ENCODE data around the gene SLC5A4. TPM values are rescaled to one million over a fixed set of nuclear protein-coding genes. Genes with fewer than 3 reads are reported as not detected.

Gene SLC5A4
- total and polyA plus RNA-seq, 4 donors, result 0.10 to 2.9 (median 1.6) TPM

DNA sequence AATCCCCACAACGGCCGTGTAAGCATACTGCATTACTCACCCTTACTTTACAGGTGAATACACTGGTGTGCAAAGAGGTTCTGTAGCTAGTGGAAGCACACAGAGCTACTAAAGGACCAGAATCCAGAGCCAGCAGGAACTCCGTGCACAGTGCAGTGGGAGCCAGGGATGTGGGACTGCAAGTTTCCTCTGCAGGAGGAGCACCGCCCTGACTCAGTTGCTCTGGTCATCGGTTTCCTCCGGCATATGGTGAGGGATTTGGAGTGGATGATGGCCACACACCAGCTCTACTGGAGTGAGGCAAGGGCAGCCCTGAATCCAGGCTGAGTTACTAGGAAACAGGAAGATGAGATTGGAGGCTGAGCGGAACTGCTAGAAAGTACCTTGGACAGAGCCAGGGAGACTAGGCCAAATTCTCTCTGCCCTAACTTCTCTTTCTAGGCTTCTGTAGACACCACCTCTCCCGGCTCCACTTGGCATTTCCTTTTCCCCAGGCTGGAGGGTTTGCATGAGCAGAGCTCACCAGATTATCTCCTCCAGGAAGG, 77.9 kb downstream of the SLC5A4 start:
- no peaks in the 10 kb centered on the region for H3K4me1 ChIP-seq (ENCODE audit: control insufficient read depth in 1 of 2, insufficient read depth in 2 of 2, low read length in 2 of 2)
- H3K4me3 ChIP-seq (ENCODE audit: low read length in 2 of 2), result no peak overlapping the region
- DNase-seq, result no peak
- intact Hi-C loops (cut with DNase I), result no loop called here
- ATAC-seq (ENCODE audit: low FRiP score), result no peak
- 83 to 87% methylated on average over 8 of the region's 8 CpGs for WGBS, 2 donors
- no peaks in the 10 kb centered on the region for H3K36me3 ChIP-seq (ENCODE audit: control insufficient read depth in 1 of 2, insufficient read depth in 2 of 2, low read length in 1 of 2)
- no peak overlapping the region for H3K27ac ChIP-seq (ENCODE audit: low read depth in 1 of 2, low read length in 2 of 2)
- peaks cover 2% of the 10 kb centered on the region for H3K9me3 ChIP-seq (ENCODE audit: control insufficient read depth, low read length)
- no peaks in the 10 kb centered on the region for H3K27me3 ChIP-seq (ENCODE audit: control insufficient read depth in 1 of 2, insufficient read depth in 2 of 2, low read length in 1 of 2)

DNA sequence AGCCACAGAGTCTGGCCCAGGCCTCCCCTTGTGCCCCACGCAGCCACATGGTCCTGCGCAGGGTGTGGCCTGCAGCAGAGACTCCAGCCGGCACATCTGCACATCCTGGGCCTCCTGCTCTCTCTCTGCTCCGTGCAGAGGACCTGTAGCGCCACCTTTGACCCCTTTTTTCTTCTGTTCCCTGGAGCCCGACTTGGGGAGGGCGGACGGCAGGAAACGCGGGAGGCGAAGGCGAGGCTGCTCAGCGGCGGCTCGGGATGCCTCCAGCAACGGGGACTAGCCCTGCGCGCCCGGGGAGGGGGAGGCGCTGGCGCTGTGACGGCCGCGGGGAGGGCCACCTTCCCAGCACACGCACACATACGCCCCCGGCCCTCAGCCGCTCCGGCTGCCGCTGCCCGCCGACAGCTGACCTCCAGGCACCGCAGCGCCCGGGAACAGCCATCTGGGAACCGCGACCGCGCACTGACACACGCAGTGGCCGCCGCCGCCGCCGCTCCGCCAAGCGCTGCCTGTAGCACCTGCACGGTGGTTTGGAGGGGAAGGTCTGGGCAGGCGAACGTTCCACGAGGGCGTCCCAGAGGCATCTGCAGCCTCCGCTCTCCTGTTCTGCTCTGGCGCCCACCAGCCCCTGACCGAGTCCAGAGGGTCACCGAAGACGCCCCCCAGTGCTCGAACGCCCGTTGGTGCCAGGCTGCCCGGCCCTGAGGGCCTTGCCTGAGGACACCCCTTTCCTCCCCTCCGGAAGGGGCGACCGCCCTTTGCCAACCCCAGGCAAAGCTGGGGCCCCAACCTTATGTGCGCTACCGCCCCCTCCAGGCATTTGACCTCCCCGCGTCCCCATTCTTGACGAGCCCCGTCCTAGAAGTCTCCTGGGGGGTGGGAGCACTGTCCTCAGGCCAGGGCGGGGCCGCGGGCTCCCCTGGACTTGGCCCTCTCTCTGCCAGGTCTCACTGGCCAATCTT, 79.2 kb downstream of the SLC5A4 start:
- no peak overlapping the region for H3K27ac ChIP-seq (ENCODE audit: low read depth in 1 of 2, low read length in 2 of 2)
- no peak for DNase-seq
- H3K4me1 ChIP-seq (ENCODE audit: control insufficient read depth in 1 of 2, insufficient read depth in 2 of 2, low read length in 2 of 2), result no peaks in the 10 kb centered on the region
- no peak overlapping the region for H3K4me3 ChIP-seq (ENCODE audit: low read length in 2 of 2)
- H3K27me3 ChIP-seq (ENCODE audit: control insufficient read depth in 1 of 2, insufficient read depth in 2 of 2, low read length in 1 of 2), result no peaks in the 10 kb centered on the region
- H3K9me3 ChIP-seq (ENCODE audit: control insufficient read depth, low read length), result peaks cover 2% of the 10 kb centered on the region
- ATAC-seq (ENCODE audit: low FRiP score), result peak; percentile 33
- intact Hi-C loops (cut with DNase I), result no loop called here
- no peaks in the 10 kb centered on the region for H3K36me3 ChIP-seq (ENCODE audit: control insufficient read depth in 1 of 2, insufficient read depth in 2 of 2, low read length in 1 of 2)
- WGBS, 2 donors, result 4 to 6% methylated on average over 44 to 73 of the region's 73 CpGs

DNA sequence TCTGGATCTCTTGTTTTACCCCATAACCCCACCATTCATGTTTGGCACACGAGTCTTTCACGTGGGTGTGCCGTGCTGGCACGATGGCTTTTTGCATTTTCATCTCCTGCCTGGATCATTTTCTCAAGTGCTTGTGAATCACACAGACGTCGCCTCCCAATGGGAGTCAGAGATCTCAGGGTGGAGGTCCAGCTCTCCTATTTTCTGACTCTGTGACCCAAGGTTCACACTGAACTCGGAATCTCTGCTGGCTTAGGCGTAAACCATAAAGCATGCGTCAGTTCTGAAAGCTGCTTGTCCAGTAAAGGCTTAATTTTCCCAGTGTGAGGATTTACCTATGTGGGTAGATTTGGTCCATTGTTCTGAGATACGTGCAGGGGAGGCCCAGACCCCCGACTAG, 80.0 kb downstream of the SLC5A4 start:
- intact Hi-C loops (cut with DNase I), result no loop called here
- Histone ChIP-seq H3K4me3 (ENCODE audit: low read length in 2 of 2) (no peak overlapping the region), H3K36me3 (ENCODE audit: control insufficient read depth in 1 of 2, insufficient read depth in 2 of 2, low read length in 1 of 2) (no peaks in the 10 kb centered on the region), H3K27me3 (ENCODE audit: control insufficient read depth in 1 of 2, insufficient read depth in 2 of 2, low read length in 1 of 2) (no peaks in the 10 kb centered on the region), H3K27ac (ENCODE audit: low read depth in 1 of 2, low read length in 2 of 2) (no peak overlapping the region), H3K9me3 (ENCODE audit: control insufficient read depth, low read length) (peaks cover 2% of the 10 kb centered on the region), H3K4me1 (ENCODE audit: control insufficient read depth in 1 of 2, insufficient read depth in 2 of 2, low read length in 2 of 2) (no peaks in the 10 kb centered on the region)
- ATAC-seq (ENCODE audit: low FRiP score) (no peak), DNase-seq (no peak)
- 77 to 81% methylated on average over 11 of the region's 11 CpGs for WGBS, 2 donors

Other genes with a start within 250 kb of the SLC5A4 start
- not detected for gene SLC5A1, start 212.1 kb downstream of the SLC5A4 start, total RNA-seq
- gene SLC5A1, start 212.1 kb downstream of the SLC5A4 start, polyA plus RNA-seq, result 10 to 100 TPM in 1 of 2 donors, under 1 TPM in 1; 0.69 to 24.0 TPM
- not detected for gene C22orf42, start 96.0 kb downstream of the SLC5A4 start, total RNA-seq
- gene C22orf42, start 96.0 kb downstream of the SLC5A4 start, polyA plus RNA-seq, result not detected
- gene RFPL2, start 50.3 kb downstream of the SLC5A4 start, total RNA-seq, result not detected
- gene RFPL2, start 50.3 kb downstream of the SLC5A4 start, polyA plus RNA-seq, result not detected
- not detected for gene RFPL3, start 102.5 kb upstream of the SLC5A4 start, total RNA-seq
- gene RFPL3, start 102.5 kb upstream of the SLC5A4 start, polyA plus RNA-seq, result not detected
- 10 to 100 TPM; 48.7 to 50.0 TPM for gene RTCB, start 156.9 kb upstream of the SLC5A4 start, total RNA-seq
- gene RTCB, start 156.9 kb upstream of the SLC5A4 start, polyA plus RNA-seq, result 10 to 100 TPM; 57.2 to 71.9 TPM
- not detected for gene BPIFC, start 209.1 kb upstream of the SLC5A4 start, total RNA-seq
- gene BPIFC, start 209.1 kb upstream of the SLC5A4 start, polyA plus RNA-seq, result not detected
- 10 to 100 TPM; 71.9 to 73.1 TPM for gene FBXO7, start 219.5 kb upstream of the SLC5A4 start, total RNA-seq
- gene FBXO7, start 219.5 kb upstream of the SLC5A4 start, polyA plus RNA-seq, result 10 to 100 TPM; 64.4 to 76.6 TPM

Measured in aorta (tissue), 5 donors.